HUDEP-2 (cell line): Measurements from ENCODE around the gene RPUSD4.

ENCODE experiments used
- DNase-seq, 76 experiments: peaks; one replicate each; lab custom pipeline; 2025; ENCODE audit not compliant: unreplicated experiment in 76 of 76; lab: John Stamatoyannopoulos, UW

RPUSD4 gene

GRCh38 chr11:126214441-126214840 is 3.0 kb upstream of the RPUSD4 start:
- no peak for DNase-seq

DNA sequence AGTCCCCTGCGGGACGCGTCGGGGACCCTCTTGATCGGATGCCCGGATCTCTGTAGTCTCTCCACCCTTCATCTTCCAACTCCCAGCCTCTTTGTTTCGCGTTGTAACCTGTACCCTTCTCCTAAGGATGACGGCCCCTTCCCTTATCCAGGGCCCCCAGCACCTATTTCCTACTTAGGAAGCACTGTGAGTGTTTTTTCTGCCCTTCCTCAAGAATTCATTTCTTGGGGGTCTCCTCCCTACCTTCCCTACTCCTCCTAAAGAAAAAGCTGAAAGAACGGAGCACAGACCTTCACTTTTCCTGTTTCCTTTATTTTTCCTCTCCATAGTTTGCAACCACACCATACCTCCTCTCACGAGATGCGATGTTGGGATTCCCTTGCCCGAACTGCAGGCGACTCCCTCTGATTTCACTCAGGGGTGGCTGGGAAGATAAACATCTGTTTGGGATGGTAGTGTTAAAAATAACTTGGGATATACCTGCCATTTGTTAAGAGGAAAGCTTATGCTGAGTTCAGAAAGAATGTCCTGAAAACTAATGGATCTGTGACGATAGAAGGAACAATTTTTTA is 725 bp upstream of the RPUSD4 start:
- peak in 1 of 76 experiments; percentile 6 for DNase-seq

- peak in 1 of 76 experiments; percentile 32 for DNase-seq
Measured at GRCh38 chr11:126210871-126211235, 597 bp downstream of the RPUSD4 start.

- peak in 6 of 76 experiments; percentile 4 to 34 (median 22) for DNase-seq
Measured at GRCh38 chr11:126207896-126208295, 3.6 kb downstream of the RPUSD4 start.

DNA sequence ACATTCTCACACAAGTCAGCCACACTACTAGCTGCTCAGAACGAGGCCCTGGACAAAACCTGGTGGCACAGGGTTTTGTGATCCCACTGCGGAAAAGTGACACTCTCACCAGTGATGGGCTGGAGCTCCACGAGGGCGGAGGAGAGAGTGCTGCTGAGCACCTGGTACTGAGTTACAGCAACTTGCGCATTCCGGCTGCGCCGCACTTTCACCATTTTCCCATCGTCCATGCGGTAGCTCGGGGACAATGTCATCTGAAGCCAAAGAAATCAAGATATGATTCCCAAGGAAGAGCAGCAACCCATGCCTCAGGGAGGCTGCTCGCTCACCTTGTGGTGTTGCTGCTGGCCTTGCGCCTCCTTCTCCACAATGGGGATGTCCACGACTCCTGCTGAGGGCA is 6.1 kb downstream of the RPUSD4 start:
- DNase-seq = no peak

DNA sequence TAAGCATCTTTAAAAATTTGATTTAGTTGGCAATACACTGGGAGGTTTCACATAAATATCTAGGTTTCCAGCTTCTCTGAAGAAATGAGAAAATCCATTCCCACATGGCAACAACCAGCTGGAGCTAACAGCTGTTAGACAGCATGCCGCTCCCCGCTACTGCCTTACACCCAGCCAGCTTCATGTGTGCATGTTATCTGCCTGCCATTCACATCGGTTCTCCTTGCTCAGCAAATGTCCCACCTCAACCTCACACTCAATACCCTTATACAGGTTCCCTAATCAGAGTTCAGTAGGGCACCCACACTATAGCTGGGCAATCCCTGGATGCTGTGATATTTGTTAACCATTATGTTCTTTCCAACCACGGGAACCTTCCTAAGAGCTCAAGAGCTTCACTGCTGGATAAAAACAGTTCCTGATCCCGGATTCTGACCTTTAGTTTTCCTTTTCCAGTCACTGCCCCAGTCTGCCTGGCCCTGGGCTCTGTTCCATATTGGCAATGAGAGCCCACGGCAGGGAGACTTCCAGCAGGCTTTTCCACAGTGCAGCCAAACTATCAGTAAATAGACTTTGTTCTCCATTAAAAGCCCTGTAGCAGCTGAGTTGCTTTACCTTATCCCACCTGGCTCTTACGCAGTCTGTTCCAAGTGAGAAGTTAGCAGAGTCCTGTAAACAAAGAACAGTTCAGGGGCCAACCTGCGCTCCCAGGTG is 8.6 kb downstream of the RPUSD4 start:
- DNase-seq = no peak

DNA sequence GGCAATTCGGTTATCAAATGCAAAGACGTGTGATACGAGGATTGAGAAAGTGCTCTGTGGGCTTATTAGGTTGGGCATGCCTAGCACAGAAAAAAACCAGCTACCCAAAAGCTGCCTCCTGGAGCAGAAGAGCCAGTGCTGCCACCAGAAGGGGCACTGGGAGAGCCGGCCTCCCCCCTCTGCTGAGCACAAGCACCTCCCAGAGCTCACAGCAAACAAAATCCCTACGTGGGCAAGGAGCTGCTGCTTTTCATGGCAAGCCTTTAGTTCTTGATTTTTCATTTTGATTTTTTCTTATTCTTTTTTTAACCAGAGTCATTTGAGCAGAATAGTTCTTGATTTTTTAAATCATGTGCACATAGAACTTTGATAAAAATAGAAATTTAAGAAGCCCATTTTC is 12.8 kb downstream of the RPUSD4 start:
- no peak for DNase-seq

- no peak for DNase-seq
Measured at GRCh38 chr11:126197277-126197939, 14.0 kb downstream of the RPUSD4 start.

GRCh38 chr11:126195119-126195518 is 16.3 kb downstream of the RPUSD4 start:
- no peak for DNase-seq

GRCh38 chr11:126194121-126194543 is 17.3 kb downstream of the RPUSD4 start:
- peak in 18 of 76 experiments; percentile 3 to 37 (median 14) for DNase-seq

DNA sequence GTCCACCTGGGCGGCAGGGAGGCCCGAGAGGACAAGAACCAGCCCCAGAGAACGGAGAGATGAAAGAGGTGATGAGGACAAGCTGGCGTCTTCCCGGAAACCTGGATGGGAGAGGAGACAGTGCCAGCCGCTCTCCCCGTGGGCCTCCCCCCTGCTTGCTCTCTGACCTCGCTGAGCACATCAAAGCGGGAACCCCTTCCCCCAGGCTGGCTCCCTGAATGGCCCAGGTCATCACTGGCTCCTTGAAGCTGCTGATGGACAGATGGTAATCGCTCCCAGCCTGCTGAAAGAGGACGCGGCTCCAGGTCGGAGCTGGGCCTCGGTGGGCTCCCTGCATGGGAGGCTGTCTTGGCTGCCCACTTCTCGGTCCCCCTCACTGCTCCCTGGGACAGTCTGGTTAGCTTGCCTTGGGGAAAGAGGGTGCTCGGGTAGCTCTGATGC is 18.4 kb downstream of the RPUSD4 start:
- no peak for DNase-seq

- no peak for DNase-seq
Measured at GRCh38 chr11:126192361-126192760, 19.1 kb downstream of the RPUSD4 start.

DNA sequence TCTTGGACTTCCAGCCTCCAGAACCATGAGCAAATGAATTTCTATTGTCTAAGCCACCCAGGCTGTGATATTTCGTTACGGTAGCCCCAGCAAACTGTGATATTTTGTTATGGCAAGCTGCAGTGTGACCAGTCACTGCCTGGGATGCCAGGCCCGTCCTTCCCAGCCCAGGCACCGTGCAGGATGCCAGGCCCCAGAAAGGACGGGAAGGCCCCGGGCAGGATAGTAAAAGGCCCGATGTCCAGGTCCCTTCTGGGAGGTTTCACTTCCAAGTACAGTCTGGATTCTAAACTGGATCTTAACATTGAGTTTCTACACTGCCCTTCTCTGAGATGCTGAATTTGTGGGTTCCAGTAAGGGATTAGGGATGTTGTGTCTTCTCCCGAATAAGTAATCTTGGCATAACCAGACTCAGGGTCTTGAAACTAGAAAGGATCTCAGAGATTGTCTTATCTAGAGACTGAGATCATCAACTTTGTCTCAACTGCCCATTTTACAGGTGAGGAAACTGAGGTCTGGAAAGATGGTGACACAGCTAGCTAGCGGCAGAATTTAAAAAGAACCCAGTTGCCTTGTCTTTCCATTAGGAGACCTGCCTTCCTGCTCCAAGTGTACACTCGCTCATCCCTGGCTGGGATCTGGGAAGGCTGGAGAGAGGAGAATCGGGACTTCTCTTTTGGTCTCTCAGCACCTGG is 19.9 kb downstream of the RPUSD4 start:
- DNase-seq = no peak

DNA sequence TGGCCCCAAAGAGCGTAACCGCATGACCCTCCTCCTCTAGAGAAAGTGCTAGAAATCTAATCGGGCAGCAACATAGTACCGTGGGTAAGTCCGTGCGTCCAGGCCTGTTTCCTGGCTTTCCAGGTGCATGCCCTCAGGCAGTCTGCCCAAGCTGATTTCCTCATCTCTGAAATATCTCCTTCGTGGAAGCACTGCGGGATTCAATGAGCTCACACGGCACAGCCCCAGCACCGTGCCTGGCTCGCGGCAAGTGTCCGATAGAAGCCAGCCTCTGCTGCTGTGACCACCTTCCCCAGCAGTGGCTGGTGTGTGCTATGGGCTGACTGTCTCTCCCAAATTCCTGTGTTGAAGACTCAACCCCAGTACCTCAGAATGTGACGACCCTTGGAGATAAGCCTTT is 20.7 kb downstream of the RPUSD4 start:
- no peak for DNase-seq

- DNase-seq = no peak
Measured at GRCh38 chr11:126189109-126189929, 22.1 kb downstream of the RPUSD4 start.

GRCh38 chr11:126188332-126189108 is 22.9 kb downstream of the RPUSD4 start:
- DNase-seq = no peak

DNA sequence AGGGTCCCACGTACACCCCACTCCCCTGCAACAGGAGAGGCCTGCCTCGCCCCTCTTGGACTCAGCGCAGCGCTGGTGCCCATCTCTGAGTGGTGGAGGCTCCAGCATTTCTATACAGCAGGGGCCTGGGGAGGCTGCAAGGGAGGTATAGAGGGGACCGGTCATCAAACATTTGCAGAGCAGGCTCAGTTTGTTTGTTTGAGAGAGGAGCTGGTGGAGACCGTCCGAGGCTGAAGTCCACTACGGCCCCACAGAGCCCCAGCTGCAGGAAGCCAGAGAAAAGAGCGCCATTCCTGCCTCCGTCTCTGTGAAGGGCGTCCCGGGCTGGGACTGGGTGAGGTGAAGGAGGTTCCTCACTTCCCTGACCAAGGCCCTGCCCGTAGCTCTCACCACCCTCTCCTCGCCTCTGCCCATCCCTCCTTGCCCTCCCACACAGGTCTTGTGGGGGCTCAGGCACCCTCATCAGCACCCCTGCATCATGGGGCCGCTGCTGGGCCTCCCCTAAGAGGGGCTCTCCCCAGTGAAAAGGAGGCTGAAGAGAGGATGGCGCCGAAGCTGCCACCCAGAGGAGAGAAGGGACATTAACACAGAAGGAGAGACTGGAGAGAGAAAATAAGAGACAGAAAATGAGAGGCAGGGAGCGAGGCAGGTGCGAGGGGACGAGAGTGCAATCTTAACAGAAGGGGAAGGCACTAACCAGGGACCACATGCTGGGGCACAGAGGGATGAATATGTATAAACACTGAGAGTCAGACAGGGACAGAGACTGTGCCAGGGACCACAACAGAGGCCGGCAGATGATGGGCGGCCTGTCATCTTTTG is 24.5 kb downstream of the RPUSD4 start:
- DNase-seq = no peak

- DNase-seq = no peak
Measured at GRCh38 chr11:126186025-126186698, 25.3 kb downstream of the RPUSD4 start.
